Measurements from ENCODE around the gene ACLY. TPM values are rescaled to one million over a fixed set of nuclear protein-coding genes. Genes with fewer than 3 reads are reported as not detected.

Gene ACLY
- total and polyA plus RNA-seq, 2 experiments from 2014 or later = 119 to 439 TPM

GRCh38 chr17:41822216-41823140 lies 96.3 kb downstream of the ACLY start:
- Mint-ChIP-seq H3K9me3 (no peaks in the 10 kb centered on the region), H3K4me1 (peaks cover 19% of the 10 kb centered on the region), H3K4me3 (no peak overlapping the region), H3K36me3 (ENCODE audit: low read depth) (peaks cover 59% of the 10 kb centered on the region), H3K27ac (no peak overlapping the region), H3K27me3 (ENCODE audit: insufficient read depth, low read depth, poor library complexity) (peaks cover 18% of the 10 kb centered on the region)
- Histone ChIP-seq H3K4me2 (no peak overlapping the region), H3F3A (replicated peaks; ENCODE audit: low read depth) (0 out of 2 replicates have a peak, but pooled peaks cover 11% of the 10 kb centered on the region), H3K79me2 (replicated peaks; ENCODE audit: insufficient read depth) (no peaks in the 10 kb centered on the region), H3K27me3 (ENCODE audit: insufficient read depth) (no peaks in the 10 kb centered on the region), H2AFZ (no peak overlapping the region), H3K4me1 (ENCODE audit: insufficient read depth) (peaks cover 15% of the 10 kb centered on the region), H3K4me3 (no peak overlapping the region), H3K27ac (ENCODE audit: low read depth) (no peak overlapping the region), H4K20me1 (replicated peaks; ENCODE audit: insufficient read depth) (no peaks in the 10 kb centered on the region; the same call in 1 of the 2 replicates), H3K36me3 (ENCODE audit: insufficient read depth) (peaks cover 8% of the 10 kb centered on the region), H3K9me2 (ENCODE audit: insufficient read depth) (no peaks in the 10 kb centered on the region)
- TF ChIP-seq ZNF114 (CRISPR knock-in tag; IDR thresholded peaks at IDR 0.05) (no peak), REST (IDR thresholded peaks at IDR 0.05; ENCODE audit: unreplicated experiment) (no peak)
- DNase-seq (ENCODE audit: low spot score) (no peak), ATAC-seq (no peak)

GRCh38 chr17:41821776-41822175 lies 97.0 kb downstream of the ACLY start:
- Mint-ChIP-seq H3K27me3 (ENCODE audit: insufficient read depth, low read depth, poor library complexity) (peaks cover 18% of the 10 kb centered on the region), H3K4me1 (peaks cover 19% of the 10 kb centered on the region), H3K4me3 (no peak overlapping the region), H3K27ac (no peak overlapping the region), H3K36me3 (ENCODE audit: low read depth) (peaks cover 60% of the 10 kb centered on the region), H3K9me3 (no peaks in the 10 kb centered on the region)
- DNase-seq (ENCODE audit: low spot score) (no peak), ATAC-seq (no peak)
- no peaks in the 10 kb centered on the region for H3K9me2 ChIP-seq (ENCODE audit: insufficient read depth)
- H3K79me2 ChIP-seq (replicated peaks; ENCODE audit: insufficient read depth) = no peaks in the 10 kb centered on the region; the same call in 1 of the 2 replicates
- no peak overlapping the region for H3K27ac ChIP-seq (ENCODE audit: low read depth)
- peaks cover 8% of the 10 kb centered on the region for H3K36me3 ChIP-seq (ENCODE audit: insufficient read depth)
- no peak overlapping the region for H3K4me3 ChIP-seq
- no peaks in the 10 kb centered on the region; the same call in 1 of the 2 replicates for H4K20me1 ChIP-seq (replicated peaks; ENCODE audit: insufficient read depth)
- H2AFZ ChIP-seq = no peak overlapping the region
- peaks cover 15% of the 10 kb centered on the region for H3K4me1 ChIP-seq (ENCODE audit: insufficient read depth)
- H3K27me3 ChIP-seq (ENCODE audit: insufficient read depth) = no peaks in the 10 kb centered on the region
- H3F3A ChIP-seq (replicated peaks; ENCODE audit: low read depth) = 0 out of 2 replicates have a peak, but pooled peaks cover 11% of the 10 kb centered on the region
- H3K4me2 ChIP-seq = no peak overlapping the region
- TF ChIP-seq CREB1 (CRISPR knock-in tag; IDR thresholded peaks at IDR 0.05; ENCODE audit: low read depth) (no peak), STAT1 (IDR thresholded peaks at IDR 0.05; ENCODE audit: unreplicated experiment) (no peak), ZNF331 (CRISPR knock-in tag; IDR thresholded peaks at IDR 0.05; ENCODE audit: low read depth) (no peak), EZH2 (IDR thresholded peaks at IDR 0.05; ENCODE audit: low read depth, unreplicated experiment) (no peak), REST (IDR thresholded peaks at IDR 0.05; ENCODE audit: unreplicated experiment) (no peak), ZNF114 (CRISPR knock-in tag; IDR thresholded peaks at IDR 0.05) (no peak), CTCF (conservative IDR thresholded peaks at IDR 0.05; ENCODE audit: low read depth in 2 of 2) (no peak), NANOG (IDR thresholded peaks at IDR 0.05; ENCODE audit: borderline replicate concordance) (no peak), JUNB (IDR thresholded peaks at IDR 0.05; ENCODE audit: unreplicated experiment) (no peak)

Measured in GM23338 (cell line).